PC-9 (cell line): Measurements from ENCODE around the gene TMEM187. TPM values are rescaled to one million over a fixed set of nuclear protein-coding genes. Genes with fewer than 3 reads are reported as not detected.

Source experiments
- BruUV-seq: library from RNA; stranded (reverse); fragments of 400-500 nt; replicated peaks from 2 replicates; lab custom pipeline; 2021; lab: Mats Ljungman, UMichigan
- CTCF ChIA-PET: fragments of 300-600 bp; sonication (Branson Sonifier 250); formaldehyde crosslinking; loops from one replicate; lab custom pipeline; 2022; ENCODE audit warnings: antibody characterized with exemption; lab: Charles Lee
- POLR2A ChIA-PET: fragments of 300-600 bp; sonication (Branson Sonifier 250); formaldehyde crosslinking; loops from one replicate; lab custom pipeline; 2022; ENCODE audit warnings: antibody characterized with exemption; ENCODE audit not compliant: unreplicated experiment; lab: Charles Lee
- DNase-seq, 2 experiments: peaks; one replicate each; pipeline versions ENCODE4 v3.0.0 to v3.0.0-alpha.2; 2015 to 2022; ENCODE audit warnings: mixed read lengths in 1 of 2
- H2AFZ ChIP-seq: fragments of 200-600 bp; sonication (generic); 2 replicates; pipeline ENCODE4 v1.8.1; 2017; ENCODE audit warnings: antibody characterized with exemption
- H3F3A ChIP-seq: fragments of 200-600 bp; sonication (generic); 2 replicates; pipeline ENCODE4 v1.8.1; 2017; ENCODE audit warnings: antibody characterized with exemption, mild to moderate bottlenecking, low read depth; ENCODE audit not compliant: insufficient read depth
- H3K27ac ChIP-seq: fragments of 200-600 bp; sonication (generic); 2 replicates; pipeline ENCODE4 v1.6.1; 2016; ENCODE audit warnings: mixed run types
- H3K27me3 ChIP-seq: fragments of 200-600 bp; sonication (generic); 2 replicates; pipeline ENCODE4 v1.6.1; 2016; ENCODE audit warnings: low read depth, mixed run types; ENCODE audit not compliant: insufficient read depth
- H3K36me3 ChIP-seq: fragments of 200-600 bp; sonication (generic); 2 replicates; pipeline ENCODE4 v1.6.1; 2016; ENCODE audit warnings: low read depth, mixed run types
- H3K4me1 ChIP-seq: fragments of 200-600 bp; sonication (generic); replicated peaks from 2 replicates; pipeline ENCODE4 v1.6.1; 2016; ENCODE audit warnings: mixed run types; ENCODE audit not compliant: insufficient read depth
- H3K4me2 ChIP-seq: fragments of 200-600 bp; sonication (generic); 2 replicates; pipeline ENCODE4 v1.6.1; 2017; ENCODE audit warnings: mixed run types
- H3K4me3 ChIP-seq: fragments of 200-600 bp; sonication (generic); 2 replicates; pipeline ENCODE4 v1.6.1; 2016; ENCODE audit warnings: mixed run types
- H3K79me2 ChIP-seq: fragments of 200-600 bp; sonication (generic); 2 replicates; pipeline ENCODE4 v1.6.1; 2017; ENCODE audit warnings: low read depth, mixed run types
- H3K9me2 ChIP-seq: fragments of 200-600 bp; sonication (generic); 2 replicates; pipeline ENCODE4 v1.8.1; 2017; ENCODE audit warnings: mild to moderate bottlenecking; ENCODE audit not compliant: insufficient read depth
- H3K9me3 ChIP-seq: fragments of 200-600 bp; sonication (generic); 2 replicates; pipeline ENCODE4 v1.8.1; 2016; ENCODE audit warnings: low read depth; ENCODE audit not compliant: insufficient read depth
- H4K20me1 ChIP-seq: fragments of 200-600 bp; sonication (generic); 2 replicates; pipeline ENCODE4 v1.8.1; 2017; ENCODE audit not compliant: insufficient read depth
- EZH2 ChIP-seq: fragments of 200-600 bp; sonication (generic); IDR thresholded peaks from 2 replicates; pipeline ENCODE4 v1.8.0; 2017; ENCODE audit warnings: antibody characterized with exemption, low read depth
- intact Hi-C: fragments of 100-400 bp; cut with micrococcal nuclease; formaldehyde crosslinking; loops from one replicate; pipeline ENCODE4 v1.10.0; 2022; ENCODE audit not compliant: unreplicated experiment
- total RNA-seq: library from RNA; stranded (reverse); gene quantifications from 2 replicates; pipeline ENCODE4 v1.2.3, GENCODE V29; 2021
- TF ChIP-seq, protein P1 (sequence below): fragments of 200-600 bp; sonication (generic); conservative IDR thresholded peaks from 2 replicates; pipeline ENCODE4 v1.6.1; 2017; ENCODE audit warnings: mixed run types, antibody characterized with exemption, mild to moderate bottlenecking, moderate library complexity

TMEM187 gene
- total RNA-seq, 1 experiment from 2014 or later = 20.1 TPM

- Histone ChIP-seq H2AFZ (no peak overlapping the region), H3K9me3 (no peaks in the 10 kb centered on the region), H3F3A (peaks cover 5% of the 10 kb centered on the region; the same call in 1 of the 2 replicates), H4K20me1 (no peaks in the 10 kb centered on the region), H3K27me3 (no peaks in the 10 kb centered on the region), H3K4me2 (peak overlapping the region; percentile 82), H3K36me3 (no peaks in the 10 kb centered on the region), H3K4me1 (peaks cover 8% of the 10 kb centered on the region; the same call in 1 of the 2 replicates), H3K9me2 (no peaks in the 10 kb centered on the region), H3K27ac (0 out of 2 replicates have a peak overlapping the region, but pooled peaks have one; percentile 19), H3K4me3 (peak overlapping the region; percentile 78), H3K79me2 (peaks cover 29% of the 10 kb centered on the region)
- intact Hi-C loops = no loop called here
- no peak for DNase-seq
- CTCF ChIA-PET = no interaction called here
- POLR2A ChIA-PET = interaction anchor here (0.6 kb wide), 1 partner anchor 378 kb away, joined by 4 read pairs; no protein-coding TSS in a partner anchor
- TF ChIP-seq, protein P1, sequence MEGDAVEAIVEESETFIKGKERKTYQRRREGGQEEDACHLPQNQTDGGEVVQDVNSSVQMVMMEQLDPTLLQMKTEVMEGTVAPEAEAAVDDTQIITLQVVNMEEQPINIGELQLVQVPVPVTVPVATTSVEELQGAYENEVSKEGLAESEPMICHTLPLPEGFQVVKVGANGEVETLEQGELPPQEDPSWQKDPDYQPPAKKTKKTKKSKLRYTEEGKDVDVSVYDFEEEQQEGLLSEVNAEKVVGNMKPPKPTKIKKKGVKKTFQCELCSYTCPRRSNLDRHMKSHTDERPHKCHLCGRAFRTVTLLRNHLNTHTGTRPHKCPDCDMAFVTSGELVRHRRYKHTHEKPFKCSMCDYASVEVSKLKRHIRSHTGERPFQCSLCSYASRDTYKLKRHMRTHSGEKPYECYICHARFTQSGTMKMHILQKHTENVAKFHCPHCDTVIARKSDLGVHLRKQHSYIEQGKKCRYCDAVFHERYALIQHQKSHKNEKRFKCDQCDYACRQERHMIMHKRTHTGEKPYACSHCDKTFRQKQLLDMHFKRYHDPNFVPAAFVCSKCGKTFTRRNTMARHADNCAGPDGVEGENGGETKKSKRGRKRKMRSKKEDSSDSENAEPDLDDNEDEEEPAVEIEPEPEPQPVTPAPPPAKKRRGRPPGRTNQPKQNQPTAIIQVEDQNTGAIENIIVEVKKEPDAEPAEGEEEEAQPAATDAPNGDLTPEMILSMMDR = no peak
- no peak for TF ChIP-seq EZH2
- BruUV-seq = TSS peak; percentile 33
Measured at GRCh38 chrX:154018518-154019060, 46.0 kb downstream of the TMEM187 start.

GRCh38 chrX:154019061-154019621, 46.6 kb downstream of the TMEM187 start:
- no peak overlapping the region for H2AFZ ChIP-seq

More at GRCh38 chrX:154019061-154019621, 46.6 kb downstream of the TMEM187 start:
- no peaks in the 10 kb centered on the region for H3K9me3 ChIP-seq
- TF ChIP-seq, protein P1 = no peak
- TF ChIP-seq EZH2 = no peak
- no peaks in the 10 kb centered on the region for H4K20me1 ChIP-seq
- no peaks in the 10 kb centered on the region for H3K36me3 ChIP-seq
- POLR2A ChIA-PET = interaction anchor here (0.6 kb wide), 1 partner anchor 377 kb away, joined by 4 read pairs; no protein-coding TSS in a partner anchor
- no TSS peak for BruUV-seq
- no peaks in the 10 kb centered on the region for H3K27me3 ChIP-seq
- peaks cover 5% of the 10 kb centered on the region; the same call in 1 of the 2 replicates for H3F3A ChIP-seq
- H3K79me2 ChIP-seq = peaks cover 29% of the 10 kb centered on the region
- peak overlapping the region; percentile 19; the same call in 1 of the 2 replicates for H3K27ac ChIP-seq
- peaks cover 8% of the 10 kb centered on the region; the same call in 1 of the 2 replicates for H3K4me1 ChIP-seq
- peak in 1 of 2 experiments; percentile 22 for DNase-seq
- CTCF ChIA-PET = no interaction called here
- intact Hi-C loops = no loop called here
- no peaks in the 10 kb centered on the region for H3K9me2 ChIP-seq
- peak overlapping the region; percentile 78 for H3K4me3 ChIP-seq
- H3K4me2 ChIP-seq = peak overlapping the region; percentile 82
